ENCODE results near the gene CYB561.

CYB561 gene

GRCh38 chr17:63464691-63465236 is 18.7 kb upstream of the CYB561 start:
- TF ChIP-seq ZEB2 (tag by site-specific recombination; IDR thresholded peaks at IDR 0.05) = no peak
- CTCF ChIA-PET = interaction anchor here (1.5 kb wide), 1 partner anchor 39 kb away, joined by 7 read pairs; no protein-coding TSS in a partner anchor
- H3K9me3 ChIP-seq (ENCODE audit: control insufficient read depth, insufficient read depth, low read depth, low read length) = no peaks in the 10 kb centered on the region
- H3K4me1 ChIP-seq (ENCODE audit: control insufficient read depth, insufficient read depth, low read length) = no peaks in the 10 kb centered on the region
- no peaks in the 10 kb centered on the region for H3K36me3 ChIP-seq (ENCODE audit: control insufficient read depth in 2 of 2, insufficient read depth in 1 of 2, low read length in 2 of 2)
- no peak overlapping the region for H3K27ac ChIP-seq (ENCODE audit: extremely low read depth, low read depth, low read length)
- POLR2A ChIA-PET = no interaction called here
- no peak overlapping the region for H3K4me3 ChIP-seq (ENCODE audit: low read depth, low read length)

- Histone ChIP-seq H3K27ac (ENCODE audit: extremely low read depth, low read depth, low read length) (no peak overlapping the region), H3K9me3 (ENCODE audit: control insufficient read depth, insufficient read depth, low read depth, low read length) (no peaks in the 10 kb centered on the region), H3K36me3 (ENCODE audit: control insufficient read depth in 2 of 2, insufficient read depth in 1 of 2, low read length in 2 of 2) (no peaks in the 10 kb centered on the region), H3K4me3 (ENCODE audit: low read depth, low read length) (no peak overlapping the region), H3K4me1 (ENCODE audit: control insufficient read depth, insufficient read depth, low read length) (no peaks in the 10 kb centered on the region)
- POLR2A ChIA-PET = no interaction called here
- TF ChIP-seq EGR2 (tag by site-specific recombination; IDR thresholded peaks at IDR 0.05; ENCODE audit: low read depth) (no peak), ZNF623 (tag by site-specific recombination; IDR thresholded peaks at IDR 0.05) (no peak), SP3 (tag by site-specific recombination; IDR thresholded peaks at IDR 0.05) (no peak), ZSCAN5A (tag by site-specific recombination; IDR thresholded peaks at IDR 0.05) (no peak)
- CTCF ChIA-PET = interaction anchor here (1.5 kb wide), 1 partner anchor 10 kb away, joined by 3 read pairs; no protein-coding TSS in a partner anchor
Observed at GRCh38 chr17:63463771-63464170, 17.7 kb upstream of the CYB561 start.

- ChIA-PET POLR2A (no interaction called here), CTCF (interaction anchor here (3.9 kb wide), 1 partner anchor 19 kb away, joined by 27 read pairs; no protein-coding TSS in a partner anchor)
Observed at GRCh38 chr17:63460018-63460417, 13.9 kb upstream of the CYB561 start.

More at GRCh38 chr17:63460018-63460417, 13.9 kb upstream of the CYB561 start:
- no peaks in the 10 kb centered on the region for H3K4me1 ChIP-seq (ENCODE audit: control insufficient read depth, insufficient read depth, low read length)
- H3K4me3 ChIP-seq (ENCODE audit: low read depth, low read length) = no peak overlapping the region
- TF ChIP-seq ZBTB49 (tag by site-specific recombination; IDR thresholded peaks at IDR 0.05; ENCODE audit: low read depth) (no peak), ZNF785 (tag by site-specific recombination; IDR thresholded peaks at IDR 0.05) (no peak), ZNF362 (tag by site-specific recombination; IDR thresholded peaks at IDR 0.05) (no peak), ZFP37 (tag by site-specific recombination; IDR thresholded peaks at IDR 0.05) (no peak), ZNF19 (tag by site-specific recombination; IDR thresholded peaks at IDR 0.05; ENCODE audit: low read depth) (no peak), PRDM1 (tag by site-specific recombination; IDR thresholded peaks at IDR 0.05) (no peak), ZNF175 (tag by site-specific recombination; IDR thresholded peaks at IDR 0.05) (no peak), ZNF202 (tag by site-specific recombination; IDR thresholded peaks at IDR 0.05; ENCODE audit: borderline replicate concordance) (no peak)
- H3K9me3 ChIP-seq (ENCODE audit: control insufficient read depth, insufficient read depth, low read depth, low read length) = no peaks in the 10 kb centered on the region
- H3K27ac ChIP-seq (ENCODE audit: extremely low read depth, low read depth, low read length) = no peak overlapping the region
- H3K36me3 ChIP-seq (ENCODE audit: control insufficient read depth in 2 of 2, insufficient read depth in 1 of 2, low read length in 2 of 2) = no peaks in the 10 kb centered on the region
